PC-3 (cell line): ENCODE measurements around the gene BICD2.

Experiments used
- EZH2 ChIP-seq: fragments of 300-600 bp; sonication (generic); IDR thresholded peaks from one replicate; pipeline ENCODE4 v1.6.1; 2017; ENCODE audit warnings: antibody characterized with exemption, mild to moderate bottlenecking, low read length; ENCODE audit not compliant: unreplicated experiment
- EZH2phosphoT487 ChIP-seq: fragments of 300-600 bp; sonication (generic); IDR thresholded peaks from 2 replicates; pipeline ENCODE4 v1.6.1; 2018; ENCODE audit warnings: mild to moderate bottlenecking, antibody characterized with exemption, low read length, borderline replicate concordance
- TF ChIP-seq, protein P1 (sequence below): fragments of 300-600 bp; sonication (generic); conservative IDR thresholded peaks from 2 replicates; pipeline ENCODE4 v1.5.1; 2017; ENCODE audit warnings: antibody characterized with exemption, low read depth, mild to moderate bottlenecking, low read length

DNA sequence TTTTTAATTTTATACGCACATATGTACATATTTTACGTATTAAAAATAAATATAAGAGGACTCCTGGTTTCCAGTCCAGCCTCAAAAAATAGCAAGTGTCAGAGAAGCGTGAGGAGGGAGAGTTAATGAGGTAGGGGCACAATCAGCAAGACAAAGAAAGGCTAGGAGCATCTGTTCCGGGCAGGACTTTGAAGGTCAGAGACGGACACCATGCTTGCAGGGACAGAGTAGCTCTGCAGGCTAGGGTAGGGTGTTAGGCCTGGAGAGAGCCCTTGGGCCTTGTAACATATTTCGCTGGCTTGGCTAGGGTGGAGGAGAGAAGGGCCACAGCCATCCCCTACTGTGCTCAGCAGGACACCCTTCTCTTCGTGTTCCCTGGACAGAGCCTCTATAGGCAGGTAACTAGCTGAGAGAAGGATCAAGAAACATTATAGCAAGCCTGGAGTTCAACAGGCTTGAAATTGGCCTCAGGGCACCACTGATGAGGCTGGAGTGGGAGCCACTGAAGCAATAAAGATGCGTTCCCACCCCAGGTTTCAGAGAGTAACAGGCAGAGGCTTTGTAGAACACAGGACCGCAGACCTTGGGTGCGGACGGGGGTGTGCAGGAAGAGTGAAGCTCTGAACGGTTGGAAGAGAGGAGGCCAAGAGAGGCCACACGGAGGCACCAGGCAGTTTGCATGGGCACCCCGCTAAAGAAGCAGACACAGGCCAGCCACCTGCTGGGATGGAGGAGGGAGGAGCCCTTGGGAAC is 85.0 kb downstream of the BICD2 start:
- TF ChIP-seq, protein P1, sequence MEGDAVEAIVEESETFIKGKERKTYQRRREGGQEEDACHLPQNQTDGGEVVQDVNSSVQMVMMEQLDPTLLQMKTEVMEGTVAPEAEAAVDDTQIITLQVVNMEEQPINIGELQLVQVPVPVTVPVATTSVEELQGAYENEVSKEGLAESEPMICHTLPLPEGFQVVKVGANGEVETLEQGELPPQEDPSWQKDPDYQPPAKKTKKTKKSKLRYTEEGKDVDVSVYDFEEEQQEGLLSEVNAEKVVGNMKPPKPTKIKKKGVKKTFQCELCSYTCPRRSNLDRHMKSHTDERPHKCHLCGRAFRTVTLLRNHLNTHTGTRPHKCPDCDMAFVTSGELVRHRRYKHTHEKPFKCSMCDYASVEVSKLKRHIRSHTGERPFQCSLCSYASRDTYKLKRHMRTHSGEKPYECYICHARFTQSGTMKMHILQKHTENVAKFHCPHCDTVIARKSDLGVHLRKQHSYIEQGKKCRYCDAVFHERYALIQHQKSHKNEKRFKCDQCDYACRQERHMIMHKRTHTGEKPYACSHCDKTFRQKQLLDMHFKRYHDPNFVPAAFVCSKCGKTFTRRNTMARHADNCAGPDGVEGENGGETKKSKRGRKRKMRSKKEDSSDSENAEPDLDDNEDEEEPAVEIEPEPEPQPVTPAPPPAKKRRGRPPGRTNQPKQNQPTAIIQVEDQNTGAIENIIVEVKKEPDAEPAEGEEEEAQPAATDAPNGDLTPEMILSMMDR = no peak
- TF ChIP-seq EZH2phosphoT487 (no peak), EZH2 (no peak)
